GM21529 (cell line): ENCODE results near the gene MAPK10.

Experiments used
- ATAC-seq: cut with Tn5 transposase; IDR thresholded peaks from one replicate; pipeline ENCODE4 v1.9.1; 2021; ENCODE audit not compliant: unreplicated experiment

The MAPK10 gene

GRCh38 chr4:85940151-85940550 lies 419.7 kb downstream of the MAPK10 start:
- no peak for ATAC-seq
